Measurements from ENCODE around the gene GCNA.
"Not testable (repeated sequence)": the region's sequence is repeated elsewhere in the genome, so short reads cannot be mapped to it uniquely, and the experiment has no call there.

GCNA gene

GRCh38 chrX:71606536-71607216 lies 28.4 kb downstream of the GCNA start:
- H3K4me3 ChIP-seq (ENCODE audit: low read depth, low read length), result no peak overlapping the region
- no peak for DNase-seq (ENCODE audit: low read depth)

GRCh38 chrX:71607488-71607887 lies 29.3 kb downstream of the GCNA start:
- TF ChIP-seq CTCF (conservative IDR thresholded peaks at IDR 0.05; ENCODE audit: low read depth, low read length), result no peak
- DNase-seq (ENCODE audit: low read depth), result no peak
- no peak overlapping the region for H3K4me3 ChIP-seq (ENCODE audit: low read depth, low read length)

More at GRCh38 chrX:71606536-71607216, 28.4 kb downstream of the GCNA start:
- TF ChIP-seq CTCF (conservative IDR thresholded peaks at IDR 0.05; ENCODE audit: low read depth, low read length), result no peak

- DNase-seq (ENCODE audit: low read depth), result no peak
- H3K4me3 ChIP-seq (ENCODE audit: low read depth, low read length), result no peak overlapping the region
- TF ChIP-seq CTCF (conservative IDR thresholded peaks at IDR 0.05; ENCODE audit: low read depth, low read length), result no peak
Observed at GRCh38 chrX:71609095-71609750, 31.0 kb downstream of the GCNA start.

GRCh38 chrX:71611736-71612135 lies 33.5 kb downstream of the GCNA start:
- not testable (repeated sequence) for H3K4me3 ChIP-seq (ENCODE audit: low read depth, low read length); DNase-seq (ENCODE audit: low read depth)

GRCh38 chrX:71612256-71612655 lies 34.0 kb downstream of the GCNA start:
- no peak overlapping the region for H3K4me3 ChIP-seq (ENCODE audit: low read depth, low read length)
- no peak for DNase-seq (ENCODE audit: low read depth)
- TF ChIP-seq CTCF (conservative IDR thresholded peaks at IDR 0.05; ENCODE audit: low read depth, low read length), result no peak

GRCh38 chrX:71615056-71615455 lies 36.8 kb downstream of the GCNA start:
- no peak overlapping the region for H3K4me3 ChIP-seq (ENCODE audit: low read depth, low read length)
- DNase-seq (ENCODE audit: low read depth), result no peak
- no peak for TF ChIP-seq CTCF (conservative IDR thresholded peaks at IDR 0.05; ENCODE audit: low read depth, low read length)

GRCh38 chrX:71615954-71616353 lies 37.7 kb downstream of the GCNA start:
- no peak for TF ChIP-seq CTCF (conservative IDR thresholded peaks at IDR 0.05; ENCODE audit: low read depth, low read length)
- H3K4me3 ChIP-seq (ENCODE audit: low read depth, low read length), result no peak overlapping the region
- DNase-seq (ENCODE audit: low read depth), result no peak
